OCI-LY1 (cell line): ENCODE measurements around the gene ABLIM1.

Experiments used
- EZH2 ChIP-seq: fragments of 200-600 bp; sonication (generic), shearing (Covaris generic); IDR thresholded peaks from 2 replicates; pipeline ENCODE4 v1.8.0; 2017; ENCODE audit warnings: borderline replicate concordance, mixed run types, mild to moderate bottlenecking, antibody characterized with exemption, low read length, moderate library complexity, mixed read lengths
- TF ChIP-seq, protein P1 (sequence below): fragments of 200-600 bp; sonication (generic), shearing (Covaris generic); IDR thresholded peaks from 2 replicates; pipeline ENCODE4 v1.5.1; 2017; ENCODE audit warnings: mild to moderate bottlenecking, antibody characterized with exemption, low read length, moderate library complexity, mixed read lengths

DNA sequence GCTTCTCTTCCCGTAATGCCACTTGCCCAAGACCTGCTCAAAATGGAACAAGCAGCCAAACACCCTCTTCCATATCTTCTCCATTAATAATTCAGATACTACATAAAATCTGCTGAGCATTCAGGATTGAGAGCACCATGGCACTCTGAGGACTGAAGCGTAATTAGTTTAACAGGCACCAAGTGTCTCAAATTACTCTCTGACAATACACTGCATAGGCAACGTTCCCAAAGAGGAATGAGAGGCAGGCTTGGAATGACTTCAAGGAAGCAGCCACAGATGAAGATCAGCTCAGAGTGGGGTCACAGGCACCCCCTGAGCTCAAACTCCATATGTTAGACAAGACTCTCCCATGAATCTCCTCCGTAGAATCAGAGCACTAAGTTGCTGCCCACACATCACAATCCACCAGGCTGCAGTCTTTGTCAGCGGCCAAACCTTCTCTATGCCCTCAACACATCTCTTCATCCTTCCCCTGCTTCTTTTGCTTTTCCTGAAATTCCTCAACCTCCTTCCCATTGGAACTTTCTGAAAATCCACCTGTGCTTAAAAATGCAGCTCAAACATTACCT is 4.7 kb upstream of the ABLIM1 start:
- TF ChIP-seq EZH2: no peak
- TF ChIP-seq, protein P1, sequence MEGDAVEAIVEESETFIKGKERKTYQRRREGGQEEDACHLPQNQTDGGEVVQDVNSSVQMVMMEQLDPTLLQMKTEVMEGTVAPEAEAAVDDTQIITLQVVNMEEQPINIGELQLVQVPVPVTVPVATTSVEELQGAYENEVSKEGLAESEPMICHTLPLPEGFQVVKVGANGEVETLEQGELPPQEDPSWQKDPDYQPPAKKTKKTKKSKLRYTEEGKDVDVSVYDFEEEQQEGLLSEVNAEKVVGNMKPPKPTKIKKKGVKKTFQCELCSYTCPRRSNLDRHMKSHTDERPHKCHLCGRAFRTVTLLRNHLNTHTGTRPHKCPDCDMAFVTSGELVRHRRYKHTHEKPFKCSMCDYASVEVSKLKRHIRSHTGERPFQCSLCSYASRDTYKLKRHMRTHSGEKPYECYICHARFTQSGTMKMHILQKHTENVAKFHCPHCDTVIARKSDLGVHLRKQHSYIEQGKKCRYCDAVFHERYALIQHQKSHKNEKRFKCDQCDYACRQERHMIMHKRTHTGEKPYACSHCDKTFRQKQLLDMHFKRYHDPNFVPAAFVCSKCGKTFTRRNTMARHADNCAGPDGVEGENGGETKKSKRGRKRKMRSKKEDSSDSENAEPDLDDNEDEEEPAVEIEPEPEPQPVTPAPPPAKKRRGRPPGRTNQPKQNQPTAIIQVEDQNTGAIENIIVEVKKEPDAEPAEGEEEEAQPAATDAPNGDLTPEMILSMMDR: no peak
